ENCODE data around the gene NPTN.

Gene NPTN

GRCh38 chr15:73631915-73632669, 1.1 kb downstream of the NPTN start:
- no peak for DNase-seq (ENCODE audit: low read depth)

- no peak for DNase-seq (ENCODE audit: low read depth)
Measured at GRCh38 chr15:73630921-73631362, 2.2 kb downstream of the NPTN start.

GRCh38 chr15:73629798-73630429, 3.3 kb downstream of the NPTN start:
- no peak for DNase-seq (ENCODE audit: low read depth)

- DNase-seq (ENCODE audit: low read depth) = no peak
Measured at GRCh38 chr15:73628976-73629797, 4.0 kb downstream of the NPTN start.

- no peak for DNase-seq (ENCODE audit: low read depth)
Measured at GRCh38 chr15:73628102-73628501, 5.1 kb downstream of the NPTN start.

GRCh38 chr15:73626072-73626471, 7.1 kb downstream of the NPTN start:
- no peak for DNase-seq (ENCODE audit: low read depth)

- DNase-seq (ENCODE audit: low read depth) = no peak
Measured at GRCh38 chr15:73624530-73624929, 8.7 kb downstream of the NPTN start.

GRCh38 chr15:73621286-73621826, 11.8 kb downstream of the NPTN start:
- DNase-seq (ENCODE audit: low read depth) = no peak

GRCh38 chr15:73620078-73620477, 13.1 kb downstream of the NPTN start:
- DNase-seq (ENCODE audit: low read depth) = no peak

- DNase-seq (ENCODE audit: low read depth) = no peak
Measured at GRCh38 chr15:73617913-73618312, 15.3 kb downstream of the NPTN start.

- DNase-seq (ENCODE audit: low read depth) = no peak
Measured at GRCh38 chr15:73617301-73617831, 15.8 kb downstream of the NPTN start.

GRCh38 chr15:73608941-73609340, 24.2 kb downstream of the NPTN start:
- DNase-seq (ENCODE audit: low read depth) = no peak

- no peak for DNase-seq (ENCODE audit: low read depth)
Measured at GRCh38 chr15:73608475-73608874, 24.7 kb downstream of the NPTN start.

- DNase-seq (ENCODE audit: low read depth) = no peak
Measured at GRCh38 chr15:73607843-73608242, 25.3 kb downstream of the NPTN start.

- no peak for DNase-seq (ENCODE audit: low read depth)
Measured at GRCh38 chr15:73607405-73607804, 25.8 kb downstream of the NPTN start.

GRCh38 chr15:73605759-73606436, 27.3 kb downstream of the NPTN start:
- DNase-seq (ENCODE audit: low read depth) = no peak

GRCh38 chr15:73604477-73604876, 28.7 kb downstream of the NPTN start:
- no peak for DNase-seq (ENCODE audit: low read depth)

GRCh38 chr15:73602992-73603391, 30.2 kb downstream of the NPTN start:
- no peak for DNase-seq (ENCODE audit: low read depth)

- DNase-seq (ENCODE audit: low read depth) = no peak
Measured at GRCh38 chr15:73602446-73602843, 30.7 kb downstream of the NPTN start.

- no peak for DNase-seq (ENCODE audit: low read depth)
Measured at GRCh38 chr15:73601451-73602445, 31.4 kb downstream of the NPTN start.
